Upper lobe of left lung (tissue), 6 donors: ENCODE data around the gene EVA1A. TPM values are rescaled to one million over a fixed set of nuclear protein-coding genes. Genes with fewer than 3 reads are reported as not detected.

ENCODE experiments used
- ATAC-seq, 2 donors: fragments of 200-7000 bp; cut with Tn5 transposase; one replicate each; pipeline ENCODE4 v1.9.1; 2022; ENCODE audit warnings: mild to moderate bottlenecking in 2 of 2, moderate library complexity in 2 of 2; ENCODE audit not compliant: low FRiP score in 2 of 2
- DNase-seq, 2 donors: peaks; one replicate each; pipeline ENCODE4 v3.0.0-alpha.2; 2019 to 2020
- H3K27ac ChIP-seq, 4 donors: fragments of 200-600 bp; sonication (generic); one replicate each; pipeline ENCODE4 v1.5.1; 2016 to 2019
- H3K27me3 ChIP-seq, 4 donors: fragments of 200-600 bp; sonication (generic); one replicate each; pipeline ENCODE4 v1.5.1; 2017 to 2019
- H3K36me3 ChIP-seq, 4 donors: fragments of 200-600 bp; sonication (generic); one replicate each; pipeline ENCODE4 v1.5.1; 2016 to 2019
- H3K4me1 ChIP-seq, 4 donors: fragments of 200-600 bp; sonication (generic); one replicate each; pipeline ENCODE4 v1.5.1; 2018 to 2019
- H3K4me3 ChIP-seq, 4 donors: fragments of 200-600 bp; sonication (generic); one replicate each; pipeline ENCODE4 v1.5.1; 2017 to 2019; ENCODE audit warnings: mild to moderate bottlenecking in 2 of 4, moderate library complexity in 1 of 4
- H3K9me3 ChIP-seq, 4 donors: fragments of 200-600 bp; sonication (generic); one replicate each; pipeline ENCODE4 v1.5.1; 2018 to 2019
- EP300 ChIP-seq, 4 donors: sonication (generic); formaldehyde crosslinking; IDR thresholded peaks; one replicate each; pipeline ENCODE4 v1.5.1; 2017; ENCODE audit warnings: antibody characterized with exemption in 4 of 4, control low read depth in 2 of 4
- POLR2A ChIP-seq, 4 donors: fragments of 450-650 bp; IDR thresholded peaks; one replicate each; pipeline ENCODE4 v1.5.1; 2016 to 2017; ENCODE audit warnings: antibody characterized with exemption in 4 of 4, mild to moderate bottlenecking in 2 of 4
- POLR2AphosphoS5 ChIP-seq, 2 donors: sonication (generic); formaldehyde crosslinking; IDR thresholded peaks; one replicate each; pipeline ENCODE4 v1.5.1; 2017; ENCODE audit warnings: antibody characterized with exemption in 2 of 2
- whole genome bisulfite sequencing, 2 donors: methylation state at CpG; one replicate each; pipeline ENCODE4 v1.1.5; 2017 to 2018; 5-methylcytosine and 5-hydroxymethylcytosine counted together
- total RNA-seq, 6 donors: library from RNA; depleted of rRNA in 4 of 6; stranded (reverse); fragments of >200 nt in 4 of 6; gene quantifications; one replicate each; pipeline versions ENCODE4 v1.1.0 to v1.2.1, GENCODE V29; 2016 to 2021
- TF ChIP-seq, protein P1 (sequence below), 6 experiments: fragments of 450-650 bp in 4 of 6; fragments of 200-600 bp in 2 of 6; sonication (generic) in 2 of 6; IDR thresholded peaks; one replicate each; pipeline ENCODE4 v1.5.1; 2016 to 2019; ENCODE audit warnings: antibody characterized with exemption in 6 of 6
- donor health status: DM: no; HTN: no; CAD: no; lungs with moderate emphysema.
- donor health status: DM: no; HTN: yes; CAD: no; lungs with severe emphysema.

EVA1A gene
- total RNA-seq, 6 donors from 2014 or later: 30.4 to 96.9 (median 55.0) TPM

- no peak overlapping the region for H3K4me3 ChIP-seq
- TF ChIP-seq EP300 (IDR thresholded peaks at IDR 0.05) (no peak), POLR2AphosphoS5 (IDR thresholded peaks at IDR 0.05) (no peak), POLR2A (IDR thresholded peaks at IDR 0.05) (no peak)
- TF ChIP-seq, protein P1, sequence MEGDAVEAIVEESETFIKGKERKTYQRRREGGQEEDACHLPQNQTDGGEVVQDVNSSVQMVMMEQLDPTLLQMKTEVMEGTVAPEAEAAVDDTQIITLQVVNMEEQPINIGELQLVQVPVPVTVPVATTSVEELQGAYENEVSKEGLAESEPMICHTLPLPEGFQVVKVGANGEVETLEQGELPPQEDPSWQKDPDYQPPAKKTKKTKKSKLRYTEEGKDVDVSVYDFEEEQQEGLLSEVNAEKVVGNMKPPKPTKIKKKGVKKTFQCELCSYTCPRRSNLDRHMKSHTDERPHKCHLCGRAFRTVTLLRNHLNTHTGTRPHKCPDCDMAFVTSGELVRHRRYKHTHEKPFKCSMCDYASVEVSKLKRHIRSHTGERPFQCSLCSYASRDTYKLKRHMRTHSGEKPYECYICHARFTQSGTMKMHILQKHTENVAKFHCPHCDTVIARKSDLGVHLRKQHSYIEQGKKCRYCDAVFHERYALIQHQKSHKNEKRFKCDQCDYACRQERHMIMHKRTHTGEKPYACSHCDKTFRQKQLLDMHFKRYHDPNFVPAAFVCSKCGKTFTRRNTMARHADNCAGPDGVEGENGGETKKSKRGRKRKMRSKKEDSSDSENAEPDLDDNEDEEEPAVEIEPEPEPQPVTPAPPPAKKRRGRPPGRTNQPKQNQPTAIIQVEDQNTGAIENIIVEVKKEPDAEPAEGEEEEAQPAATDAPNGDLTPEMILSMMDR (IDR thresholded peaks at IDR 0.05): no peak
Measured at GRCh38 chr2:75526842-75527241, 33.9 kb downstream of the EVA1A start.

DNA sequence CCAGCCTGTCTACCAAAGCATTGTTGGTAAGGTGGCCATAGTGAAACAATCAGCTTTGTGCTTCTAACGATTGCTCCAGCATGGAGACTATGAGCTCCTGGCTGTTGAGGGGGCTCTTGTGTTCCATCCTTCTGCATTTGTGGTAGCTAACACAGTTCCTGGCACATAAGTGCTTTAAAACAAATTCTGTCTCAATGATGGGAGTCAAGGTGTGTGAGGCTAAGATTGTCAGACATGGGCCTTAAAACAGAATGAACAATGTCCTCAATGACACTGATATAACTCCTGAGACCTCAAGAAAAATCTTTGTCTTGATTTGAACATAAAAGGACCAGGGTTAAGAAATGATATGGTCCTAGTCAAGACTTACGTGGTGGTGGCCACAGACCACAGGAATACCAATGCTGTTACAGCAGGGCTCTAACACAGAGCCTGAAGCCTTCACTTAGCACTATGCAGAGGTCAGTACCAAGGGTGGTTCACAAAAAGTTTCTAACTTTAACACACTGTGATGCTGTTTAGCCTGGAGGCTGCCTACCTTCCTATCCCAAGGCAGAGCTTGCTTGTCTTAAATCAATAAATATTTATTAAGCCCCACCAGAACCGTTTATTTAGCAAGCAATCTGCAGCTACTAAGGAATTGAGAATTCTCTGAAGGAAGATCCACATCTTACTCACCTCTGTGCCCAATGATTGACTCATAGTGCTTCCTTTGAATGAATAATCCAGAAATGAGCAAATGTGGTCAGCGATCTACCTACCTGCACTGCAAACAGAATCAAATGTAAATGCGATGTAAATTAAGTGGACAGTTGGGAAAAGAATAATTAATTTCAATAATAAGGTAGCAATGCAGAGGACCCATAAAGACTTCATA lies 35.1 kb downstream of the EVA1A start:
- Histone ChIP-seq H3K4me1 (no peaks in the 10 kb centered on the region), H3K36me3 (no peaks in the 10 kb centered on the region), H3K27ac (no peak overlapping the region), H3K4me3 (no peak overlapping the region), H3K9me3 (no peaks in the 10 kb centered on the region), H3K27me3 (no peaks in the 10 kb centered on the region)
- TF ChIP-seq EP300 (IDR thresholded peaks at IDR 0.05) (no peak), POLR2AphosphoS5 (IDR thresholded peaks at IDR 0.05) (no peak), POLR2A (IDR thresholded peaks at IDR 0.05) (no peak)
- TF ChIP-seq, protein P1 (IDR thresholded peaks at IDR 0.05): no peak
- DNase-seq (no peak), ATAC-seq (no peak)
- WGBS, 2 donors: 84 to 85% methylated on average over 5 of the region's 5 CpGs

More at GRCh38 chr2:75526842-75527241, 33.9 kb downstream of the EVA1A start:
- Histone ChIP-seq H3K4me1 (no peaks in the 10 kb centered on the region), H3K9me3 (no peaks in the 10 kb centered on the region), H3K36me3 (no peaks in the 10 kb centered on the region), H3K27ac (no peak overlapping the region), H3K27me3 (no peaks in the 10 kb centered on the region)
- DNase-seq (no peak), ATAC-seq (no peak)

DNA sequence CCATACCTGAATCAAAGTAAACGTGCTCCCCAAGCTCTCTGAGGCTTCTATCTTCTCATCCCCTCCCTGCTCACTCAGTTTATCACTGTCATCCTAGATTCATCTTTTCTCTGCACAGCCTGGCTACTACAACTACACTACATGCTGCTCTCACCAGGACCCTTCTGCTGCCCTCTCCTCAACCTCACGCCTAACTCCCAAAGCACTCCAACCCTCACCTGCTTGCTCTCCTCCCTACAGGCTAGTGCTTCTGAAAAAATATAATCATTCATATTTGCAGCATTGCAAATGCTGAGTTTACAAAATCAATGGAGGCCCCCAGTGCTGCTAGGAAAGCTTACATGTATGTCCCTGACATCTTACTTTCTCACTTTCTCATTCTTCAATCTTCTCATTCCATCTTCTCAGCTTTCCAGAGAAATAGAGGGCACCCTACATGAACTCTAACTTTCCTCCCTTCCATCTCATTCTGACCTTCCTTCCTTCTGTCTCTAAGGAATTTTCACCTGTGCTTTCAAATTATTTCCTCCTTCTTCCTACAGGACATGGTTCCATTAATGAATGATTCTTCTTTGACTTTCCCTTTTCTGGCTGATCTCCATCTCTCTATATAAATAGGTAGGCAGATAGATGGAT lies 36.3 kb downstream of the EVA1A start:
- Histone ChIP-seq H3K36me3 (no peaks in the 10 kb centered on the region), H3K4me1 (no peaks in the 10 kb centered on the region), H3K27me3 (no peaks in the 10 kb centered on the region), H3K27ac (no peak overlapping the region), H3K4me3 (no peak overlapping the region), H3K9me3 (no peaks in the 10 kb centered on the region)
- WGBS, 2 donors: 85 to 91% methylated on average over 2 of the region's 2 CpGs
- no peak for TF ChIP-seq POLR2AphosphoS5 (IDR thresholded peaks at IDR 0.05)
- TF ChIP-seq, protein P1 (IDR thresholded peaks at IDR 0.05): no peak
- TF ChIP-seq POLR2A (IDR thresholded peaks at IDR 0.05): no peak
- ATAC-seq: no peak
- no peak for DNase-seq

- no peak overlapping the region for H3K4me3 ChIP-seq
- WGBS, 2 donors: 72 to 77% methylated on average over 6 of the region's 6 CpGs
- H3K36me3 ChIP-seq: no peaks in the 10 kb centered on the region
- H3K9me3 ChIP-seq: no peaks in the 10 kb centered on the region
- ATAC-seq: no peak
- no peaks in the 10 kb centered on the region for H3K27me3 ChIP-seq
- DNase-seq: no peak
- no peak overlapping the region for H3K27ac ChIP-seq
- no peak for TF ChIP-seq POLR2AphosphoS5 (IDR thresholded peaks at IDR 0.05)
- TF ChIP-seq POLR2A (IDR thresholded peaks at IDR 0.05): no peak
- no peak for TF ChIP-seq EP300 (IDR thresholded peaks at IDR 0.05)
- TF ChIP-seq, protein P1 (IDR thresholded peaks at IDR 0.05): no peak
- no peaks in the 10 kb centered on the region for H3K4me1 ChIP-seq
Measured at GRCh38 chr2:75523313-75524275, 37.1 kb downstream of the EVA1A start.
